IMR-90 (cell line): ENCODE measurements around the gene FAM200C. TPM values are rescaled to one million over a fixed set of nuclear protein-coding genes. Genes with fewer than 3 reads are reported as not detected.

Source experiments
- ATAC-seq: fragments of 200-7000 bp; cut with Tn5 transposase; 2 replicates; pipeline ENCODE4 v1.9.1; 2020; ENCODE audit warnings: low read depth, mild to moderate bottlenecking, moderate library complexity
- BruUV-seq: library from RNA; stranded (reverse); fragments of 400-500 nt; replicated peaks from 2 replicates; lab custom pipeline; 2021; lab: Mats Ljungman, UMichigan
- CTCF ChIA-PET: fragments of 300-600 bp; formaldehyde crosslinking; extraction: SDS; loops from one replicate; lab custom pipeline; 2021; ENCODE audit warnings: antibody characterized with exemption; lab: Yijun Ruan, JAX
- POLR2A ChIA-PET: fragments of 300-600 bp; sonication (Branson Sonifier 250); formaldehyde crosslinking; loops from one replicate; lab custom pipeline; 2022; ENCODE audit warnings: antibody characterized with exemption; ENCODE audit not compliant: unreplicated experiment; lab: Charles Lee
- DNase-seq: peaks from one replicate; pipeline ENCODE4 v3.0.0; 2013
- H2AFZ ChIP-seq: replicated peaks from 2 replicates; pipeline ENCODE3; 2013; ENCODE audit warnings: low read length, mild to moderate bottlenecking; ENCODE audit not compliant: poor library complexity
- H2AK5ac ChIP-seq: 2 replicates; pipeline ENCODE4 v1.6.1; 2013; ENCODE audit warnings: low read depth, low read length, inconsistent platforms
- H2AK9ac ChIP-seq: replicated peaks from 2 replicates; pipeline ENCODE3; 2013; ENCODE audit warnings: mild to moderate bottlenecking, low read depth, low read length, moderate library complexity; ENCODE audit not compliant: poor library complexity
- H2BK120ac ChIP-seq: 2 replicates; pipeline ENCODE4 v1.6.1; 2013; ENCODE audit warnings: low read depth, low read length, inconsistent platforms
- H2BK15ac ChIP-seq: 3 replicates; pipeline ENCODE4 v1.6.1; 2013; ENCODE audit warnings: low read depth, low read length, inconsistent platforms
- H2BK20ac ChIP-seq: 2 replicates; pipeline ENCODE4 v1.6.1; 2013; ENCODE audit warnings: low read depth, mild to moderate bottlenecking, inconsistent platforms, low read length, moderate library complexity
- H2BK5ac ChIP-seq: 2 replicates; pipeline ENCODE4 v1.6.1; 2013; ENCODE audit warnings: mild to moderate bottlenecking, low read depth, low read length, inconsistent platforms; ENCODE audit not compliant: poor library complexity, severe bottlenecking
- H3K14ac ChIP-seq: replicated peaks from 2 replicates; pipeline ENCODE4 v1.6.1; 2013; ENCODE audit warnings: low read depth, low read length, inconsistent platforms
- H3K18ac ChIP-seq: 2 replicates; pipeline ENCODE4 v1.6.1; 2013; ENCODE audit warnings: low read depth, low read length, control low read depth
- H3K23ac ChIP-seq: 2 replicates; pipeline ENCODE4 v1.6.1; 2013; ENCODE audit warnings: low read depth, low read length, inconsistent platforms
- H3K27ac ChIP-seq: 2 replicates; pipeline ENCODE4 v1.5.1; 2013; ENCODE audit warnings: mild to moderate bottlenecking, control low read depth, low read length; ENCODE audit not compliant: insufficient read depth
- H3K27me3 ChIP-seq: 2 replicates; pipeline ENCODE4 v1.6.1; 2013; ENCODE audit warnings: low read length; ENCODE audit not compliant: control insufficient read depth, insufficient read depth
- H3K36me3 ChIP-seq: 2 replicates; pipeline ENCODE4 v1.6.1; 2013; ENCODE audit warnings: low read length, mixed read lengths; ENCODE audit not compliant: control insufficient read depth, insufficient read depth
- H3K4ac ChIP-seq: 2 replicates; pipeline ENCODE4 v1.6.1; 2013; ENCODE audit warnings: low read depth, low read length, inconsistent platforms
- H3K4me1 ChIP-seq: 2 replicates; pipeline ENCODE4 v1.6.1; 2013; ENCODE audit warnings: low read length, mixed read lengths; ENCODE audit not compliant: control insufficient read depth, insufficient read depth
- H3K4me2 ChIP-seq: 2 replicates; pipeline ENCODE4 v1.6.1; 2013; ENCODE audit warnings: low read depth, mild to moderate bottlenecking, control low read depth, low read length, moderate library complexity
- H3K4me3 ChIP-seq: 2 replicates; pipeline ENCODE4 v1.5.1; 2013; ENCODE audit warnings: low read depth, mild to moderate bottlenecking, control low read depth, low read length, moderate library complexity; ENCODE audit not compliant: insufficient read depth
- H3K56ac ChIP-seq: 2 replicates; pipeline ENCODE4 v1.6.1; 2013; ENCODE audit warnings: low read length, inconsistent platforms; ENCODE audit not compliant: insufficient read depth; ENCODE audit errors: extremely low read depth
- H3K79me1 ChIP-seq, 2 experiments: 2 replicates each; pipeline ENCODE4 v1.6.1; 2013; ENCODE audit warnings: low read length in 2 of 2, inconsistent platforms in 1 of 2, low read depth in 1 of 2
- H3K9ac ChIP-seq: 2 replicates; pipeline ENCODE4 v1.6.1; 2013; ENCODE audit warnings: low read depth, low read length, control low read depth
- H3K9me1 ChIP-seq: 2 replicates; pipeline ENCODE4 v1.6.1; 2013; ENCODE audit warnings: low read length, inconsistent platforms; ENCODE audit not compliant: insufficient read depth
- H3K9me3 ChIP-seq: 2 replicates; pipeline ENCODE4 v1.6.1; 2013; ENCODE audit warnings: low read length; ENCODE audit not compliant: control insufficient read depth, insufficient read depth
- H4K20me1 ChIP-seq: 2 replicates; pipeline ENCODE4 v1.6.1; 2013; ENCODE audit warnings: low read length, inconsistent platforms; ENCODE audit not compliant: insufficient read depth
- H4K5ac ChIP-seq: 2 replicates; pipeline ENCODE4 v1.6.1; 2013; ENCODE audit warnings: mild to moderate bottlenecking, low read depth, low read length, control low read depth
- H4K8ac ChIP-seq, 2 experiments: 2 replicates each; pipeline ENCODE4 v1.6.1; 2013; ENCODE audit warnings: low read depth in 2 of 2, low read length in 2 of 2, control low read depth in 1 of 2, inconsistent platforms in 1 of 2
- H4K91ac ChIP-seq: 2 replicates; pipeline ENCODE4 v1.6.1; 2013; ENCODE audit warnings: low read depth, low read length, inconsistent platforms; ENCODE audit not compliant: insufficient read depth
- BHLHE40 ChIP-seq: fragments of 150-350 bp; IDR thresholded peaks from 2 replicates; pipeline ENCODE4 v1.6.1; 2016; ENCODE audit warnings: mild to moderate bottlenecking, low read depth, low read length
- CEBPB ChIP-seq: IDR thresholded peaks from 2 replicates; pipeline ENCODE4 v1.6.1; 2012; ENCODE audit warnings: low read depth, low read length, improper control_type of control experiment
- CHD1 ChIP-seq: IDR thresholded peaks from 2 replicates; pipeline ENCODE4 v1.6.1; 2012; ENCODE audit warnings: low read depth, low read length, improper control_type of control experiment
- FOS ChIP-seq: fragments of 150-350 bp; IDR thresholded peaks from 2 replicates; pipeline ENCODE4 v1.6.1; 2016; ENCODE audit warnings: low read depth, low read length
- MAFK ChIP-seq: IDR thresholded peaks from 2 replicates; pipeline ENCODE4 v1.6.1; 2012; ENCODE audit warnings: low read depth, low read length, improper control_type of control experiment
- MAZ ChIP-seq: IDR thresholded peaks from 2 replicates; pipeline ENCODE4 v1.6.1; 2012; ENCODE audit warnings: low read depth, mild to moderate bottlenecking, low read length, improper control_type of control experiment, moderate library complexity, borderline replicate concordance
- MXI1 ChIP-seq: IDR thresholded peaks from 2 replicates; pipeline ENCODE4 v1.6.1; 2012; ENCODE audit warnings: low read depth, mild to moderate bottlenecking, low read length, moderate library complexity, borderline replicate concordance
- NFE2L2 ChIP-seq: fragments of 150-350 bp; IDR thresholded peaks from 2 replicates; pipeline ENCODE4 v1.6.1; 2016; ENCODE audit warnings: low read depth, mild to moderate bottlenecking, low read length
- POLR2A ChIP-seq: IDR thresholded peaks from 2 replicates; pipeline ENCODE4 v1.6.1; 2012; ENCODE audit warnings: mild to moderate bottlenecking, low read depth, low read length
- RAD21 ChIP-seq: IDR thresholded peaks from 2 replicates; pipeline ENCODE4 v1.6.1; 2012; ENCODE audit warnings: low read length, improper control_type of control experiment
- RCOR1 ChIP-seq: IDR thresholded peaks from 2 replicates; pipeline ENCODE4 v1.6.1; 2012; ENCODE audit warnings: mild to moderate bottlenecking, low read length, improper control_type of control experiment; ENCODE audit not compliant: insufficient replicate concordance
- RFX5 ChIP-seq: IDR thresholded peaks from 2 replicates; pipeline ENCODE4 v1.8.0; 2012; ENCODE audit warnings: low read depth, mild to moderate bottlenecking, low read length, moderate library complexity
- SMC3 ChIP-seq: fragments of 150-350 bp; IDR thresholded peaks from 2 replicates; pipeline ENCODE4 v1.6.1; 2016; ENCODE audit warnings: low read depth, mild to moderate bottlenecking, antibody characterized with exemption, low read length, moderate library complexity
- USF2 ChIP-seq: fragments of 150-350 bp; IDR thresholded peaks from 2 replicates; pipeline ENCODE4 v1.6.1; 2017; ENCODE audit warnings: mild to moderate bottlenecking, antibody characterized with exemption, low read length, low read depth
- WGBS, 2 experiments: methylation state at CpG; one replicate each; pipeline versions ENCODE4 v1.1.5 to v1.1.7; 2013; ENCODE audit warnings: missing lambda C conversion rate in 2 of 2; ENCODE audit not compliant: insufficient read length in 1 of 2; ENCODE audit errors: extremely low coverage in 2 of 2; 5-methylcytosine and 5-hydroxymethylcytosine counted together
- dilution Hi-C: fragments of 300-500 bp; cut with HindIII; formaldehyde crosslinking; loops from one replicate; pipeline ENCODE4 v1.14.3; 2018; ENCODE audit warnings: low sequenced_read_pairs; ENCODE audit not compliant: unreplicated experiment
- in situ Hi-C: fragments of 300-500 bp; cut with MboI; formaldehyde crosslinking; loops from 3 replicates; pipeline ENCODE4 v1.14.3; 2019; ENCODE audit warnings: low sequenced_read_pairs, inconsistent platforms, mixed read lengths
- intact Hi-C: fragments of 100-400 bp; cut with micrococcal nuclease; formaldehyde crosslinking; loops from 2 replicates; pipeline ENCODE4 v1.10.0; 2022
- polyA plus RNA-seq, 3 experiments: library from polyadenylated mRNA; depleted of rRNA; stranded (reverse); fragments of >200 nt; gene quantifications; 2 replicates each; pipeline ENCODE4 v1.2.3, GENCODE V29; 2012; ENCODE audit warnings: low replicate concordance in 1 of 3
- total RNA-seq: library from RNA; depleted of rRNA; stranded (reverse); fragments of >200 nt; gene quantifications from 2 replicates; pipeline ENCODE4 v1.2.3, GENCODE V29; 2012
- TF ChIP-seq, protein P1 (sequence below): conservative IDR thresholded peaks from 2 replicates; pipeline ENCODE4 v1.5.1; 2012; ENCODE audit warnings: mild to moderate bottlenecking, low read depth, low read length, improper control_type of control experiment
- TF ChIP-seq, protein P2 (sequence below): fragments of 150-350 bp; IDR thresholded peaks from 2 replicates; pipeline ENCODE4 v1.6.1; 2016; ENCODE audit warnings: low read depth, mild to moderate bottlenecking, low read length, moderate library complexity, borderline replicate concordance

FAM200C gene
- total and polyA plus RNA-seq, 2 of the 4 experiments (the other 2 are of a cell fraction) = 1.7 to 6.3 TPM

DNA sequence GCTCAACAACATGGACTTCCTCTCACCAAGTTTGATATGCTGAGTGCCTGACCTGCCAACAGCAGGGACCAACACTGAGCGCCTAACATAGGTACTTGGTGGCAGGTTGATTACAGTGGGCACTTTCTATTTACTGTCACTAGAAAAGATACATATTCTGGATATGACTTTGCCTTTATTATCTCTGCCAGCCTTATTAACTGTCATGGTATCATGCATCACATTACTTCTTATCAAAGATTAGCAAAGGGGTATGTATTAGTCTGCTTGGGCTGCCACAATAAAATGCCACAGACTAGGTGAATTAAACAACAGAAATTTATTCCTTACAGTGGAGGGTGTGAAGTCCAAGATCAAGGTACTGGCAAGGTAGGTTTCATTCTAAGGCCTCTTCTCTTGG lies 15.2 kb downstream of the FAM200C start:
- Histone ChIP-seq H3K9me1 (no peaks in the 10 kb centered on the region), H2AK9ac (no peak overlapping the region), H4K91ac (no peak overlapping the region), H3K36me3 (no peaks in the 10 kb centered on the region; the same call in 1 of the 2 replicates), H2BK20ac (no peak overlapping the region), H2AFZ (no peak overlapping the region), H3K9me3 (peaks cover 4% of the 10 kb centered on the region; the same call in 1 of the 2 replicates), H3K4ac (no peak overlapping the region), H3K14ac (no peak overlapping the region), H3K4me3 (no peak overlapping the region), H3K23ac (no peak overlapping the region), H4K5ac (no peak overlapping the region), H2AK5ac (no peak overlapping the region), H4K8ac (no peak overlapping the region), H2BK15ac (no peak overlapping the region), H3K27ac (no peak overlapping the region), H2BK5ac (no peak overlapping the region), H3K79me1 (peaks cover 0 to 5% of the 10 kb centered on the region in 2 experiments; a peak in 1 of 4 replicates), H3K18ac (no peak overlapping the region), H2BK120ac (no peak overlapping the region), H4K20me1 (no peaks in the 10 kb centered on the region), H3K56ac (no peak overlapping the region), H3K27me3 (no peaks in the 10 kb centered on the region; the same call in 1 of the 2 replicates), H3K4me1 (no peaks in the 10 kb centered on the region), H3K4me2 (no peak overlapping the region), H3K9ac (no peak overlapping the region)
- dilution Hi-C loops = no loop called here
- intact Hi-C loops = no loop called here
- no peak for ATAC-seq
- ChIA-PET POLR2A (no interaction called here), CTCF (no interaction called here)
- WGBS, 2 experiments = no CpG with 5 or more reads among the region's 1 CpG
- no TSS peak for BruUV-seq
- in situ Hi-C loops = no loop called here
- no peak for TF ChIP-seq MXI1
- no peak for TF ChIP-seq POLR2A
- TF ChIP-seq MAFK = no peak
- TF ChIP-seq USF2 = no peak
- TF ChIP-seq RFX5 = no peak
- TF ChIP-seq CEBPB = no peak
- no peak for TF ChIP-seq SMC3
- no peak for TF ChIP-seq FOS
- TF ChIP-seq BHLHE40 = no peak
- TF ChIP-seq, protein P1, sequence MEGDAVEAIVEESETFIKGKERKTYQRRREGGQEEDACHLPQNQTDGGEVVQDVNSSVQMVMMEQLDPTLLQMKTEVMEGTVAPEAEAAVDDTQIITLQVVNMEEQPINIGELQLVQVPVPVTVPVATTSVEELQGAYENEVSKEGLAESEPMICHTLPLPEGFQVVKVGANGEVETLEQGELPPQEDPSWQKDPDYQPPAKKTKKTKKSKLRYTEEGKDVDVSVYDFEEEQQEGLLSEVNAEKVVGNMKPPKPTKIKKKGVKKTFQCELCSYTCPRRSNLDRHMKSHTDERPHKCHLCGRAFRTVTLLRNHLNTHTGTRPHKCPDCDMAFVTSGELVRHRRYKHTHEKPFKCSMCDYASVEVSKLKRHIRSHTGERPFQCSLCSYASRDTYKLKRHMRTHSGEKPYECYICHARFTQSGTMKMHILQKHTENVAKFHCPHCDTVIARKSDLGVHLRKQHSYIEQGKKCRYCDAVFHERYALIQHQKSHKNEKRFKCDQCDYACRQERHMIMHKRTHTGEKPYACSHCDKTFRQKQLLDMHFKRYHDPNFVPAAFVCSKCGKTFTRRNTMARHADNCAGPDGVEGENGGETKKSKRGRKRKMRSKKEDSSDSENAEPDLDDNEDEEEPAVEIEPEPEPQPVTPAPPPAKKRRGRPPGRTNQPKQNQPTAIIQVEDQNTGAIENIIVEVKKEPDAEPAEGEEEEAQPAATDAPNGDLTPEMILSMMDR = no peak
- TF ChIP-seq CHD1 = no peak
- TF ChIP-seq, protein P2, sequence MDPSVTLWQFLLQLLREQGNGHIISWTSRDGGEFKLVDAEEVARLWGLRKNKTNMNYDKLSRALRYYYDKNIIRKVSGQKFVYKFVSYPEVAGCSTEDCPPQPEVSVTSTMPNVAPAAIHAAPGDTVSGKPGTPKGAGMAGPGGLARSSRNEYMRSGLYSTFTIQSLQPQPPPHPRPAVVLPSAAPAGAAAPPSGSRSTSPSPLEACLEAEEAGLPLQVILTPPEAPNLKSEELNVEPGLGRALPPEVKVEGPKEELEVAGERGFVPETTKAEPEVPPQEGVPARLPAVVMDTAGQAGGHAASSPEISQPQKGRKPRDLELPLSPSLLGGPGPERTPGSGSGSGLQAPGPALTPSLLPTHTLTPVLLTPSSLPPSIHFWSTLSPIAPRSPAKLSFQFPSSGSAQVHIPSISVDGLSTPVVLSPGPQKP = no peak
- TF ChIP-seq MAZ = no peak
- no peak for TF ChIP-seq RAD21
- no peak for TF ChIP-seq NFE2L2
- no peak for TF ChIP-seq RCOR1
- DNase-seq = no peak
